ENCODE results near the gene IL10RA. TPM values are rescaled to one million over a fixed set of nuclear protein-coding genes. Genes with fewer than 3 reads are reported as not detected.

The IL10RA gene
- total RNA-seq, 1 experiment from 2014 or later, result 0.41 TPM

- no peak for ATAC-seq
- Histone ChIP-seq H3K4me1 (ENCODE audit: control insufficient read depth, insufficient read depth, low read length) (no peaks in the 10 kb centered on the region), H3K27ac (ENCODE audit: low read length) (no peak overlapping the region), H3K36me3 (ENCODE audit: control insufficient read depth, insufficient read depth, low read length) (no peaks in the 10 kb centered on the region), H3K9me3 (ENCODE audit: control insufficient read depth, insufficient read depth, low read depth, low read length) (no peaks in the 10 kb centered on the region), H3K27me3 (ENCODE audit: control insufficient read depth, insufficient read depth, low read length) (peaks cover 13% of the 10 kb centered on the region), H3K4me3 (ENCODE audit: low read depth in 2 of 2, low read length in 2 of 2) (no peak overlapping the region)
- intact Hi-C loops (cut with micrococcal nuclease; ENCODE audit: unreplicated experiment) (no loop called here), in situ Hi-C loops (cut with HindIII; ENCODE audit: low pct_unique_long_range_greater_than_20kb, low sequenced_read_pairs) (no loop called here)
- no peak for DNase-seq (ENCODE audit: low read depth, low spot score)
- no TSS peak for BruUV-seq (replicated peaks)
- ChIA-PET CTCF (no interaction called here), POLR2A (no interaction called here)
- TF ChIP-seq CTCF (IDR thresholded peaks at IDR 0.05) (no peak), POLR2AphosphoS5 (IDR thresholded peaks at IDR 0.05; ENCODE audit: low read depth, low read length) (no peak), TCF7L2 (IDR thresholded peaks at IDR 0.05; ENCODE audit: low read depth, low read length) (no peak), REST (IDR thresholded peaks at IDR 0.05; ENCODE audit: insufficient read depth in 1 of 2, low read depth in 2 of 2, low read length in 1 of 2) (no peak), SIN3A (IDR thresholded peaks at IDR 0.05; ENCODE audit: borderline replicate concordance, insufficient read depth, low read depth, low read length) (no peak)
Observed at GRCh38 chr11:118014022-118014421, 27.8 kb downstream of the IL10RA start.

- peaks cover under 1% of the 10 kb centered on the region; the same call in 1 of the 2 replicates for H3K9me3 ChIP-seq (ENCODE audit: control insufficient read depth, insufficient read depth, low read depth, low read length)
- H3K36me3 ChIP-seq (ENCODE audit: control insufficient read depth, insufficient read depth, low read length), result no peaks in the 10 kb centered on the region
- no peak for ATAC-seq
- TF ChIP-seq SIN3A (IDR thresholded peaks at IDR 0.05; ENCODE audit: borderline replicate concordance, insufficient read depth, low read depth, low read length) (no peak), CTCF (IDR thresholded peaks at IDR 0.05) (no peak), REST (IDR thresholded peaks at IDR 0.05; ENCODE audit: insufficient read depth in 1 of 2, low read depth in 2 of 2, low read length in 1 of 2) (no peak), TCF7L2 (IDR thresholded peaks at IDR 0.05; ENCODE audit: low read depth, low read length) (no peak), POLR2AphosphoS5 (IDR thresholded peaks at IDR 0.05; ENCODE audit: low read depth, low read length) (no peak)
- ChIA-PET CTCF (no interaction called here), POLR2A (no interaction called here)
- H3K4me1 ChIP-seq (ENCODE audit: control insufficient read depth, insufficient read depth, low read length), result no peaks in the 10 kb centered on the region
- peaks cover 16% of the 10 kb centered on the region for H3K27me3 ChIP-seq (ENCODE audit: control insufficient read depth, insufficient read depth, low read length)
- no peak for DNase-seq (ENCODE audit: low read depth, low spot score)
- BruUV-seq (replicated peaks), result no TSS peak
- intact Hi-C loops (cut with micrococcal nuclease; ENCODE audit: unreplicated experiment) (no loop called here), in situ Hi-C loops (cut with HindIII; ENCODE audit: low pct_unique_long_range_greater_than_20kb, low sequenced_read_pairs) (no loop called here)
- H3K27ac ChIP-seq (ENCODE audit: low read length), result no peak overlapping the region
- H3K4me3 ChIP-seq (ENCODE audit: low read depth in 2 of 2, low read length in 2 of 2), result no peak overlapping the region
Observed at GRCh38 chr11:118015385-118015841, 29.2 kb downstream of the IL10RA start.

All from Panc1 (cell line).